Naive thymus-derived CD8-positive, alpha-beta T cell (primary cell): ENCODE data around the gene CD99. TPM values are rescaled to one million over a fixed set of nuclear protein-coding genes. Genes with fewer than 3 reads are reported as not detected.
A peak's percentile ranks its signal among the peaks of the same experiment; 100 is the strongest.

Experiments
- ATAC-seq, 2 donors: fragments of 150-1000 bp; cut with Tn5 transposase in 1 of 2; sonication (Bioruptor Pico), chemical (Tn5 transposase) in 1 of 2; 1 replicate in 1 of 2; 2 replicates in 1 of 2; pipeline ENCODE4 v1.10.0; 2021; ENCODE audit warnings: mild to moderate bottlenecking in 2 of 2, moderate library complexity in 2 of 2
- POLR2A ChIA-PET: fragments of 350-600 bp; sonication (Branson Sonifier 250); formaldehyde crosslinking; loops from one replicate; lab custom pipeline; 2021; ENCODE audit warnings: antibody characterized with exemption; lab: Charles Lee
- DNase-seq, 10 donors: peaks; one replicate each; pipeline versions ENCODE4 v3.0.0 to v3.0.0-alpha.2; 2020 to 2022
- H3K27ac Mint-ChIP-seq, 10 donors: one replicate each; pipeline ENCODE4 v1.8.0; 2020 to 2022; ENCODE audit warnings: mild to moderate bottlenecking in 10 of 10, mixed read lengths in 10 of 10, moderate library complexity in 4 of 10, inconsistent platforms in 1 of 10
- H3K27me3 Mint-ChIP-seq, 5 donors: one replicate each; pipeline ENCODE4 v1.8.0; 2021 to 2022; ENCODE audit warnings: mixed read lengths in 5 of 5
- H3K36me3 Mint-ChIP-seq, 3 donors: one replicate each; pipeline ENCODE4 v1.8.0; 2020 to 2022; ENCODE audit warnings: mixed read lengths in 3 of 3, mild to moderate bottlenecking in 2 of 3, inconsistent platforms in 1 of 3
- H3K4me1 Mint-ChIP-seq, 4 donors: one replicate each; pipeline ENCODE4 v1.8.0; 2021 to 2022; ENCODE audit warnings: mixed read lengths in 4 of 4
- H3K4me3 Mint-ChIP-seq, 10 donors: one replicate each; pipeline ENCODE4 v1.8.0; 2020 to 2022; ENCODE audit warnings: mild to moderate bottlenecking in 10 of 10, mixed read lengths in 10 of 10, moderate library complexity in 6 of 10, inconsistent platforms in 1 of 10
- H3K9me3 Mint-ChIP-seq, 9 donors: one replicate each; pipeline ENCODE4 v1.8.0; 2020 to 2022; ENCODE audit warnings: mixed read lengths in 9 of 9, mild to moderate bottlenecking in 3 of 9, inconsistent platforms in 1 of 9, moderate library complexity in 1 of 9
- polyA plus RNA-seq, 3 donors: library from polyadenylated mRNA; unstranded; fragments of 300-500 nt; fragmentation: Illumina TruSeq; gene quantifications; one replicate each; pipeline ENCODE4 v1.2.3, GENCODE V29; 2021
- total RNA-seq, 8 experiments: library from RNA in 2 of 8; stranded (reverse) in 2 of 8; gene quantifications; one replicate each; pipeline ENCODE4 v1.2.3 and lab custom pipeline; 2021 to 2026

CD99 gene
- total and polyA plus RNA-seq, 5 experiments from 2014 or later: 120 to 218 (median 124) TPM

- H3K9me3 Mint-ChIP-seq: peaks cover 0 to 2% (median 0%) of the 10 kb centered on the region in 9 donors
- no peak for ATAC-seq
- H3K27me3 Mint-ChIP-seq: no peaks in the 10 kb centered on the region
- H3K4me1 Mint-ChIP-seq: peaks cover 63 to 78% (median 75%) of the 10 kb centered on the region in 4 donors
- H3K27ac Mint-ChIP-seq: peak overlapping the region in 5 of 10 donors; percentile 43 to 96 (median 61)
- peaks cover 0 to 19% (median 2%) of the 10 kb centered on the region in 3 donors for H3K36me3 Mint-ChIP-seq
- POLR2A ChIA-PET: no interaction called here
- peak overlapping the region; percentile 38 to 99 (median 95) for H3K4me3 Mint-ChIP-seq
- no peak for DNase-seq
Measured at GRCh38 chrX:2694914-2695267, 3.8 kb downstream of the CD99 start.

- peaks cover 81 to 97% (median 91%) of the 10 kb centered on the region in 4 donors for H3K4me1 Mint-ChIP-seq
- no peaks in the 10 kb centered on the region for H3K27me3 Mint-ChIP-seq
- peak overlapping the region; percentile 58 to 96 (median 74) for H3K4me3 Mint-ChIP-seq
- POLR2A ChIA-PET: no interaction called here
- DNase-seq: peak in 6 of 10 donors; percentile 38 to 74 (median 60)
- peak; percentile 84 to 87 for ATAC-seq
- peaks cover 0 to 2% (median 0%) of the 10 kb centered on the region in 9 donors for H3K9me3 Mint-ChIP-seq
- H3K27ac Mint-ChIP-seq: peak overlapping the region; percentile 33 to 90 (median 80)
- H3K36me3 Mint-ChIP-seq: peaks cover 0 to 31% (median 2%) of the 10 kb centered on the region in 3 donors
Measured at GRCh38 chrX:2696698-2697215, 5.7 kb downstream of the CD99 start.

GRCh38 chrX:2697306-2697705, 6.2 kb downstream of the CD99 start:
- peak overlapping the region; percentile 33 to 90 (median 79) for H3K27ac Mint-ChIP-seq
- peaks cover 0 to 36% (median 2%) of the 10 kb centered on the region in 3 donors for H3K36me3 Mint-ChIP-seq
- no peaks in the 10 kb centered on the region for H3K27me3 Mint-ChIP-seq
- peaks cover 82 to 97% (median 93%) of the 10 kb centered on the region in 4 donors for H3K4me1 Mint-ChIP-seq
- H3K9me3 Mint-ChIP-seq: peaks cover 0 to 2% (median 0%) of the 10 kb centered on the region in 9 donors
- POLR2A ChIA-PET: no interaction called here
- DNase-seq (no peak), ATAC-seq (no peak)
- peak overlapping the region; percentile 58 to 96 (median 74) for H3K4me3 Mint-ChIP-seq

GRCh38 chrX:2697741-2698299, 6.7 kb downstream of the CD99 start:
- DNase-seq: no peak
- Mint-ChIP-seq H3K36me3 (peaks cover 0 to 40% (median 2%) of the 10 kb centered on the region in 3 donors), H3K27me3 (no peaks in the 10 kb centered on the region), H3K27ac (peak overlapping the region in 8 of 10 donors; percentile 33 to 90 (median 72)), H3K4me1 (peaks cover 77 to 96% (median 90%) of the 10 kb centered on the region in 4 donors), H3K4me3 (peak overlapping the region; percentile 58 to 96 (median 74)), H3K9me3 (peaks cover 0 to 2% (median 0%) of the 10 kb centered on the region in 9 donors)
- POLR2A ChIA-PET: no interaction called here
- ATAC-seq: no peak

DNA sequence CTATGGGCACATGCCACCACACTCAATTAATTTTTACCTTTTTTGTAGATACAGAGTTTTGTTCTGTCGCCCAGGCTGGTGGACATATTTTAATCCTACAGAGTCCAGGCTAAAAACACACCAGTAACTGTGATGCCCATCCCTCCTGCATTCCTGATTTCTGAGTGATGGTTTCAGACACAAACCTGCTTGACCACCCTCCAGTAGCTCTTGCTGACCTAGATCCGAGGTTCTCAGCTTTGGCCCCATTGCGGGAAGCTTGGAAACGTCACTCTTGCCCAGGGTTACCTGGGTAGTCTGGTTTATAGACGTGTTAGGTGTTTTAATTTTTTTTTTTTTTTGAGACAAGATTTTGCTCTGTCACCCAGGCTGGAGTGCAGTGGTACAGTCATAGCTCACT, 7.5 kb downstream of the CD99 start:
- peaks cover 0 to 2% (median 0%) of the 10 kb centered on the region in 9 donors for H3K9me3 Mint-ChIP-seq
- DNase-seq: no peak
- H3K4me1 Mint-ChIP-seq: peaks cover 70 to 97% (median 90%) of the 10 kb centered on the region in 4 donors
- H3K4me3 Mint-ChIP-seq: peak overlapping the region in 5 of 10 donors; percentile 67 to 96 (median 79)
- H3K36me3 Mint-ChIP-seq: peaks cover 0 to 40% (median 2%) of the 10 kb centered on the region in 3 donors
- ATAC-seq: no peak
- POLR2A ChIA-PET: no interaction called here
- H3K27me3 Mint-ChIP-seq: no peaks in the 10 kb centered on the region
- peak overlapping the region in 6 of 10 donors; percentile 5 to 90 (median 66) for H3K27ac Mint-ChIP-seq

DNA sequence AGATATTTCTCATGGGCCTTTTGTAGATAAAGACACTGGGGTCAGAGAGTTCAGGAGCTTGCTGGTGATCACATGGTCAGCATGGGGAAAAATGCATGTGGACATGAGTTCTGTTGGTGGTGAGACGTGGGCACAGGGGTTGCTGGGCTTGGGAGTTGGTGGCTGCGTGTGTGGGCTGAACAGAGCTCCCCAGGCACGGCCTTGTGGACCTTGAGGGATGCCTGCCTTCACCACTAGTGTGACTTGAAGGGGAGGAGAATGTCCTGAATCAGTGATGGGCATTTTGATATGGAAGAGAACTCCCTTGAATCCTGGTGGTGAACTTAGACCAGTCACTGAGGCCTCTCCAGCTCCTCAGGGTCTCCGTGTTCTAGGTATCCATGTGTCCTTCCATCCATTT, 8.9 kb downstream of the CD99 start:
- POLR2A ChIA-PET: no interaction called here
- ATAC-seq (no peak), DNase-seq (peak in 1 of 10 donors; percentile 50)
- Mint-ChIP-seq H3K9me3 (peaks cover 0 to 2% (median 0%) of the 10 kb centered on the region in 9 donors), H3K27ac (peak overlapping the region in 4 of 10 donors; percentile 5 to 70 (median 38)), H3K4me1 (peaks cover 68 to 97% (median 90%) of the 10 kb centered on the region in 4 donors), H3K4me3 (peak overlapping the region in 1 of 10 donors; percentile 30), H3K27me3 (no peaks in the 10 kb centered on the region), H3K36me3 (peaks cover 0 to 47% (median 2%) of the 10 kb centered on the region in 3 donors)

GRCh38 chrX:2700405-2701320, 9.6 kb downstream of the CD99 start:
- Mint-ChIP-seq H3K27me3 (no peaks in the 10 kb centered on the region), H3K4me1 (peaks cover 67 to 97% (median 92%) of the 10 kb centered on the region in 4 donors), H3K27ac (peak overlapping the region in 6 of 10 donors; percentile 5 to 70 (median 32)), H3K4me3 (peak overlapping the region in 3 of 10 donors; percentile 1 to 30 (median 26)), H3K9me3 (peaks cover 0 to 2% (median 0%) of the 10 kb centered on the region in 9 donors), H3K36me3 (peaks cover 0 to 54% (median 2%) of the 10 kb centered on the region in 3 donors)
- POLR2A ChIA-PET: no interaction called here
- ATAC-seq (no peak), DNase-seq (no peak)

- peaks cover 58 to 94% (median 85%) of the 10 kb centered on the region in 4 donors for H3K4me1 Mint-ChIP-seq
- H3K4me3 Mint-ChIP-seq: peak overlapping the region in 5 of 10 donors; percentile 10 to 53 (median 26)
- no peak for DNase-seq
- POLR2A ChIA-PET: no interaction called here
- no peak for ATAC-seq
- peaks cover 0 to 1% (median 0%) of the 10 kb centered on the region in 9 donors for H3K9me3 Mint-ChIP-seq
- peaks cover 0 to 53% (median 2%) of the 10 kb centered on the region in 3 donors for H3K36me3 Mint-ChIP-seq
- no peaks in the 10 kb centered on the region for H3K27me3 Mint-ChIP-seq
- H3K27ac Mint-ChIP-seq: peak overlapping the region in 6 of 10 donors; percentile 24 to 83 (median 64)
Measured at GRCh38 chrX:2701600-2701999, 10.5 kb downstream of the CD99 start.

DNA sequence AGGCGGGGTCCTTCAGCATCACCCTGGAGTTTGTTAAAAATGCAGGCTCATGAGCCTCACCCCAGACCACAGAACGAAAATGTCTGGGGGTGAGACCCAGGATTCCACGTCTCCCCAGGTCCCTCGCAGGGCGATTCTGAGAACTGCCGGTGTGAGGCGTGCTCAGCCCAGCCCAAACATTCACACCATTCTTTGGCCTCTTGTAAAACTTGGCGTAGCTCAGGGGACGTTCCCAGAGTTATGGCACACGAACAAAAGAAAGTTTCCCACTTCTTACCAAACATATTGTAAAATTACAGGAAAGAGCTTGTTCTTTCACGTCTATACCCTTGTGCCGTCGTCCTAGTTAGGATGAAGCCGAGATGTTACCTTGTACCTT, 12.9 kb downstream of the CD99 start:
- Mint-ChIP-seq H3K36me3 (peaks cover 0 to 46% (median 2%) of the 10 kb centered on the region in 3 donors), H3K4me3 (peak overlapping the region; percentile 18 to 71 (median 59)), H3K4me1 (peaks cover 60 to 93% (median 84%) of the 10 kb centered on the region in 4 donors), H3K27ac (peak overlapping the region; percentile 3 to 83 (median 74)), H3K27me3 (no peaks in the 10 kb centered on the region), H3K9me3 (no peaks in the 10 kb centered on the region)
- DNase-seq (no peak), ATAC-seq (no peak)
- POLR2A ChIA-PET: no interaction called here

DNA sequence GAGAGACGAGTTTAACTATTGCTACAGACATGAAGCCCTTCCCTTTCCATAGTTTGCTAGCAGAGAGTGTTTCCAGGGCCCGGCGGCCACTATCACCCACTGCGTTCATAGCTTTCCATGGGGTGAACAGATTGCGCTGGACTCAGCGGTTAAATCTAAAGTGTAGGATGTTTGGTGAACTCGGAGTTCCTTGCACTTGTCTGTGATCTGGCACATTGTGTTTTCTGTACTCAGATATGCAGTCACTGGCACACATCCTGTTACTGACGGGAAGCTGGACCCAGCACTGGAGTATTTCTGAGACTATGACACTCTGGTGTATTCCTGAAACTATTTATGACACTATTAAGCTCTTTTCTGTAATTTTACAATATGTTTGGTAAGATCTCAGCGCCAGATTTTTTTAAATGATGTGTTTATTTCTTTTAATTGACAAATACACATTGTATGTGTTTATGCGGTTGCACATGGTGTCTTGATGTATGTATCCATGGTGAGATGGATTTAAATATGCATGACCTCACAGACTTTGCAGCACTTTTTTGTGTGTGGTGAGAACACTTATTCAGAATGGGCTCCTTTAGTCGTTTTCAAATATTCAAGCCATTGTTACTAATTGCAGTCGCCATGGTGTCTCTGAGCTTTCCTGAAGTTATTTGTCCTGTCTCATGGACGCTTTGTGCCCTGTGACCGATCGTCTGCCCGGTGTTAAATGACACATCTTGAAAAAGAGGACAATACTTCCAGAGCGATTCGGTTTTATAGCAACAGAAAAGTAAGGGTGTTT, 14.1 kb downstream of the CD99 start:
- H3K27ac Mint-ChIP-seq: peak overlapping the region in 6 of 10 donors; percentile 1 to 70 (median 7)
- ATAC-seq: no peak
- peaks cover 0 to 34% (median 0%) of the 10 kb centered on the region in 3 donors for H3K36me3 Mint-ChIP-seq
- H3K27me3 Mint-ChIP-seq: no peaks in the 10 kb centered on the region
- H3K4me1 Mint-ChIP-seq: peaks cover 63 to 95% (median 87%) of the 10 kb centered on the region in 4 donors
- H3K9me3 Mint-ChIP-seq: no peaks in the 10 kb centered on the region
- peak overlapping the region in 6 of 10 donors; percentile 30 to 65 (median 55) for H3K4me3 Mint-ChIP-seq
- POLR2A ChIA-PET: no interaction called here
- peak in 1 of 10 donors; percentile 4 for DNase-seq

DNA sequence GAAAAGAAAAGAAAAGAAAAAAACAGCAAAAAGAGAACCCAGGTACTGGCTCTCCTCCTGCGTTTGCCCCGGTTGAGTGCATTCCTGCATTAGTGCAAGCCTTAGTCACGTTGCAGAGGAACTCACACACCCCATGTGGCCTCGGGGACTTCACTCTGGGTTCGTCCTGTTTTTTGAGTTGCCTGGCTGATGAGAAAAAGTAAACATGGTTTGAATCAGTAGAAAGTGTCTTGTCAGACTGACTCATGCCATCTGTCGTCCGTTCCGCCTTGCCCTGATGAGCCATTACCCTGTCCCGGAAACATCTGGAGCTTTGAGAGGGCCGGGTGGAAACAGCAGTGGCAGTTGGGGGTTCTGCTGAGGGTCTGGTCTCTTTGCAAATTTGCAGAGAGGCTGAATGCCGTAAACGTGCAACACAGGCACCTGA, 16.3 kb downstream of the CD99 start:
- H3K4me1 Mint-ChIP-seq: peaks cover 51 to 86% (median 78%) of the 10 kb centered on the region in 4 donors
- POLR2A ChIA-PET: no interaction called here
- peaks cover 0 to 30% (median 0%) of the 10 kb centered on the region in 3 donors for H3K36me3 Mint-ChIP-seq
- H3K27ac Mint-ChIP-seq: peak overlapping the region in 9 of 10 donors; percentile 17 to 90 (median 83)
- H3K27me3 Mint-ChIP-seq: no peaks in the 10 kb centered on the region
- H3K9me3 Mint-ChIP-seq: no peaks in the 10 kb centered on the region
- peak overlapping the region; percentile 40 to 77 (median 68) for H3K4me3 Mint-ChIP-seq
- ATAC-seq (peak; percentile 55 to 58), DNase-seq (peak in 5 of 10 donors; percentile 32 to 79 (median 42))
